Measurements from ENCODE around the gene TRAF4. TPM values are rescaled to one million over a fixed set of nuclear protein-coding genes. Genes with fewer than 3 reads are reported as not detected.
"Not testable (repeated sequence)": the region's sequence is repeated elsewhere in the genome, so short reads cannot be mapped to it uniquely, and the experiment has no call there.

Gene TRAF4

DNA sequence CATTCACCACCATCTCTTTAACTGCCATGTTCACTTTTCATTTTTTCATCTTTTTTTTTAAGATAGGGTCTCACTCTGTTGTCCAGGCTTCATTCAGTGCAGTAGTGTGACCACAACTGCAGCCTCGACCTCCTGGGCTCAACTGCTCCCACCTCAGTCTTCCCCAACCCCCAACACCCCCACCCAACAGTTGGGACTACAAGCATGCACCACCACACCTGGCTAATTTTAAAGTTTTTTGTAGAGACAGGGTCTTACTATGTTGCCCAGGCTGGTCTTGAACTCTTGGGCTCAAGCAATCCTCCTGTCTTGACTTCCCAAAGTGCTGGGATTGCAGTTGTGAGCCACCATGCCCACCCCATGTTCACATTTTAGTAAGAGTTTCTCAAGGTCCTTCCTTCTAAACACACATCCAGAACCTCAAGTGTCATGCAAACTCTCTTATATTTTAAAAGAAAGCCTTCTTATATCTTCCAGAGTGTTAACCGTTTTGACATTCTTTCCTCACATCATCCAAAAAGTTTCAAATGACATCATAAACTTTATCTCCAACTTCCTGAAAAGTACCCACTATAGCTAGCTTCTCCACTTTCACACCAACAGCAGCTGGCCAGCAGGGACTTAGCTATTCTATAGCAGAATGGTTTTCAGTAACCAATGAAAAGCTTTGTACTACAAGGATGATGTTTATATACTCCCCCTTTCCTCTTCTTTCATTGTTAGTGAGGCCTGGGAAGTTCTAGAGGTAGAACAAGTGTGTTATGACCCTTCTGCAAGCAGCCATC, 49.3 kb downstream of the TRAF4 start:
- peaks cover 18% of the 10 kb centered on the region for H3K36me3 ChIP-seq (ENCODE audit: insufficient read depth, low read length)
- H3K4me2 ChIP-seq (ENCODE audit: low read length): no peak overlapping the region
- H3K4me3 ChIP-seq (ENCODE audit: low read length): no peak overlapping the region
- H3K9ac ChIP-seq (ENCODE audit: low read depth, low read length): no peak overlapping the region
- H3K4me1 ChIP-seq (ENCODE audit: control insufficient read depth, insufficient read depth, low read length): no peaks in the 10 kb centered on the region
- H3K9me3 ChIP-seq (replicated peaks; ENCODE audit: low read length): no peaks in the 10 kb centered on the region
- no peaks in the 10 kb centered on the region for H3K27me3 ChIP-seq (ENCODE audit: control insufficient read depth, insufficient read depth, low read length)

DNA sequence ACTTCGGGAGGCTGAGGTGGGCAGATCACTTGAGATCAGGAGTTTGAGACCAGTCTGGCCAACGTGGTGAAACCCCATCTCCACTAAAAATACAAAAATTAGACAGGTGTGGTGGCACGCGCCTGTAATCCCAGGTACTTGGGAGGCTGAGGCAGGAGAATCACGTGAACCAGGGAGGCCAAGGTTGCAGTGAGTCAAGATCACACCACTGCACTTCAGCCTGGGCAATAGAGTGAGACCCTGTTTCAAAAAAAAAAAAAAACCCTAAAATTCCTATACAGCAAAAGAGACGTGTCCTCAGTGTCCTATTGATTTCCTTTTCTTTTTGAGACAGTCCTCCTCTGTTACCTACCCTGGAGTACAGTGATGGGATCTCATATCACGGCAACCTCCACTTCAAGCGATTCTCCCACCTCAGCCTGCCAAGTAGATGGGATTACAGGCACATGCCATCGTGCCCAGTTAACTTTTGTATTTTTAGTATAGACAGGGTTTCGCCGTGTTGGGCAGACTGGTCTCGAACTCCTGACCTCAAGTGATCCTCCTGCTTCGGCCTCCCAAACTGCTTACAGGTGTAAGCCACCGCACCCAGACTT, 51.1 kb downstream of the TRAF4 start:
- not testable (repeated sequence) for H3K4me3 ChIP-seq (ENCODE audit: low read length); H3K9me3 ChIP-seq (replicated peaks; ENCODE audit: low read length); H3K27me3 ChIP-seq (ENCODE audit: control insufficient read depth, insufficient read depth, low read length); H3K4me2 ChIP-seq (ENCODE audit: low read length); H3K4me1 ChIP-seq (ENCODE audit: control insufficient read depth, insufficient read depth, low read length); H3K9ac ChIP-seq (ENCODE audit: low read depth, low read length)
- H3K36me3 ChIP-seq (ENCODE audit: insufficient read depth, low read length): peaks cover 13% of the 10 kb centered on the region

DNA sequence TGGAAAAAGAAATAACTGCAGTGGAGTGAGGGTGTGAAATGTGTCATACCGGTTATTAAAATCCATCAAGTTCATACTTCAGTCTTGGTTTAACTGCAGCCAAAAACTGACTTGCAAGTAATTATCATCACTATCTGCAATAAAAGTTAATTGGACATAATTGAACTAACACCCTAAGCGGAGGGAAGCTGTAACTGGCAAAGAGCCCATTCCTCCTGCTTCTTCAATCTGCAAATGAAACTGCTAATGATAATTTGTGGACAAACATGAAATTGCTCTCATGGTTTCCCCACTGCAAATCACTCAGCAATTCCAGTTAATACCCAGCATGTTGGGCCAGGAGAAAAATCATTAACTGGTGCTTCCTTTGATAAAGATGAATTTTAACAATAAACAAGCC, 52.3 kb downstream of the TRAF4 start:
- Histone ChIP-seq H3K9me3 (replicated peaks; ENCODE audit: low read length) (no peaks in the 10 kb centered on the region), H3K4me1 (ENCODE audit: control insufficient read depth, insufficient read depth, low read length) (no peaks in the 10 kb centered on the region), H3K36me3 (ENCODE audit: insufficient read depth, low read length) (peaks cover 13% of the 10 kb centered on the region), H3K4me2 (ENCODE audit: low read length) (no peak overlapping the region), H3K4me3 (ENCODE audit: low read length) (no peak overlapping the region), H3K27me3 (ENCODE audit: control insufficient read depth, insufficient read depth, low read length) (no peaks in the 10 kb centered on the region), H3K9ac (ENCODE audit: low read depth, low read length) (no peak overlapping the region)

Small RNA genes within 50 kb of the gene (small RNA-seq; reads per million reads assigned to genes)
- gene SNORD42A (not detected), gene SNORD42B (0.49 reads per million), gene SNORD4A (not detected), gene SNORD4B (not detected)
